Measurements from ENCODE around the gene LEMD3.

The LEMD3 gene

GRCh38 chr12:65164774-65165173 lies 4.6 kb upstream of the LEMD3 start:
- TF ChIP-seq REST (IDR thresholded peaks at IDR 0.05; ENCODE audit: insufficient read depth in 1 of 2, low read depth in 2 of 2, low read length in 2 of 2) (no peak), FOXP2 (optimal IDR thresholded peaks at IDR 0.05; ENCODE audit: borderline replicate concordance, extremely low read depth, extremely low read length, insufficient read depth) (no peak), TAF1 (IDR thresholded peaks at IDR 0.05; ENCODE audit: borderline replicate concordance, insufficient read depth, low read length) (no peak), SIN3A (IDR thresholded peaks at IDR 0.05; ENCODE audit: borderline replicate concordance, insufficient read depth, low read length) (no peak), POLR2AphosphoS5 (IDR thresholded peaks at IDR 0.05; ENCODE audit: low read depth, low read length) (no peak)

- TF ChIP-seq FOXP2 (optimal IDR thresholded peaks at IDR 0.05; ENCODE audit: borderline replicate concordance, extremely low read depth, extremely low read length, insufficient read depth): no peak
- no peak for TF ChIP-seq SIN3A (IDR thresholded peaks at IDR 0.05; ENCODE audit: borderline replicate concordance, insufficient read depth, low read length)
- no peak for TF ChIP-seq POLR2AphosphoS5 (IDR thresholded peaks at IDR 0.05; ENCODE audit: low read depth, low read length)
Measured at GRCh38 chr12:65168681-65169319, 583 bp upstream of the LEMD3 start.

GRCh38 chr12:65170209-65170881 lies 962 bp downstream of the LEMD3 start:
- TF ChIP-seq POLR2AphosphoS5 (IDR thresholded peaks at IDR 0.05; ENCODE audit: low read depth, low read length) (peak; percentile 73), TAF1 (IDR thresholded peaks at IDR 0.05; ENCODE audit: borderline replicate concordance, insufficient read depth, low read length) (no peak)

GRCh38 chr12:65171073-65171472 lies 1.7 kb downstream of the LEMD3 start:
- TF ChIP-seq POLR2AphosphoS5 (IDR thresholded peaks at IDR 0.05; ENCODE audit: low read depth, low read length) (no peak), TAF1 (IDR thresholded peaks at IDR 0.05; ENCODE audit: borderline replicate concordance, insufficient read depth, low read length) (no peak), FOXP2 (optimal IDR thresholded peaks at IDR 0.05; ENCODE audit: borderline replicate concordance, extremely low read depth, extremely low read length, insufficient read depth) (no peak), SIN3A (IDR thresholded peaks at IDR 0.05; ENCODE audit: borderline replicate concordance, insufficient read depth, low read length) (no peak), REST (IDR thresholded peaks at IDR 0.05; ENCODE audit: insufficient read depth in 1 of 2, low read depth in 2 of 2, low read length in 2 of 2) (no peak)

GRCh38 chr12:65171870-65172269 lies 2.5 kb downstream of the LEMD3 start:
- TF ChIP-seq FOXP2 (optimal IDR thresholded peaks at IDR 0.05; ENCODE audit: borderline replicate concordance, extremely low read depth, extremely low read length, insufficient read depth) (no peak), REST (IDR thresholded peaks at IDR 0.05; ENCODE audit: insufficient read depth in 1 of 2, low read depth in 2 of 2, low read length in 2 of 2) (no peak), SIN3A (IDR thresholded peaks at IDR 0.05; ENCODE audit: borderline replicate concordance, insufficient read depth, low read length) (no peak), POLR2AphosphoS5 (IDR thresholded peaks at IDR 0.05; ENCODE audit: low read depth, low read length) (no peak), TAF1 (IDR thresholded peaks at IDR 0.05; ENCODE audit: borderline replicate concordance, insufficient read depth, low read length) (no peak)

- TF ChIP-seq REST (IDR thresholded peaks at IDR 0.05; ENCODE audit: insufficient read depth in 1 of 2, low read depth in 2 of 2, low read length in 2 of 2): no peak
- no peak for TF ChIP-seq POLR2AphosphoS5 (IDR thresholded peaks at IDR 0.05; ENCODE audit: low read depth, low read length)
- no peak for TF ChIP-seq SIN3A (IDR thresholded peaks at IDR 0.05; ENCODE audit: borderline replicate concordance, insufficient read depth, low read length)
Measured at GRCh38 chr12:65175385-65175784, 6.0 kb downstream of the LEMD3 start.
